Measurements from ENCODE around the gene SLC36A1. TPM values are rescaled to one million over a fixed set of nuclear protein-coding genes. Genes with fewer than 3 reads are reported as not detected.

SLC36A1 gene
- total and polyA plus RNA-seq, 2 donors (not counting 3 experiments of a cell fraction or from before 2014, with no cell fraction given), result 11.8 to 14.5 TPM

- no TSS peak for BruUV-seq (replicated peaks)
- Histone ChIP-seq H3K27ac (ENCODE audit: insufficient read depth, low read depth, low read length) (no peak overlapping the region), H2AFZ (ENCODE audit: low read depth, low read length) (no peak overlapping the region), H3K27me3 (ENCODE audit: control insufficient read depth in 2 of 2, insufficient read depth in 2 of 2, low read length in 2 of 2) (no peaks in the 10 kb centered on the region), H3K4me3 (replicated peaks in 1 of 3; ENCODE audit: insufficient read depth in 1 of 3, low read depth in 1 of 3, low read length in 3 of 3) (no peak overlapping the region), H3K9me3 (replicated peaks; ENCODE audit: control insufficient read depth, insufficient read depth, low read length) (no peaks in the 10 kb centered on the region), H3K9ac (replicated peaks; ENCODE audit: extremely low read depth, insufficient read depth, low read length) (no peak overlapping the region), H3K79me2 (ENCODE audit: control insufficient read depth, insufficient read depth, low read length) (no peaks in the 10 kb centered on the region), H3K9me1 (replicated peaks; ENCODE audit: control insufficient read depth, extremely low read depth, insufficient read depth, low read length) (no peaks in the 10 kb centered on the region), H3K36me3 (ENCODE audit: control insufficient read depth in 2 of 2, extremely low read depth in 1 of 2, insufficient read depth in 2 of 2, low read length in 2 of 2) (no peaks in the 10 kb centered on the region), H3K4me1 (ENCODE audit: control insufficient read depth, extremely low read depth, insufficient read depth, low read length) (peaks cover 4% of the 10 kb centered on the region), H3K4me2 (ENCODE audit: insufficient read depth, low read length) (no peak overlapping the region), H4K20me1 (replicated peaks; ENCODE audit: control insufficient read depth, extremely low read depth, insufficient read depth, low read length) (no peaks in the 10 kb centered on the region)
- intact Hi-C loops (cut with micrococcal nuclease) (no loop called here), dilution Hi-C loops (cut with MboI; ENCODE audit: extremely low pct_ligation_motif_present, low sequenced_read_pairs) (no loop called here)
- ChIA-PET POLR2A (no interaction called here), CTCF (interaction anchor here (0.7 to 1.6 kb wide), 3 partner anchors 9 to 125 kb away, joined by 3 to 5 read pairs (median 3); no protein-coding TSS in a partner anchor)
- FAIRE-seq, result no peak
- TF ChIP-seq POLR2AphosphoS5 (IDR thresholded peaks at IDR 0.05; ENCODE audit: insufficient read depth, low read depth, low read length) (no peak), MYC (IDR thresholded peaks at IDR 0.05; ENCODE audit: low read depth, low read length) (no peak), MAX (IDR thresholded peaks at IDR 0.05; ENCODE audit: insufficient read depth, insufficient read length) (no peak), EZH2 (IDR thresholded peaks at IDR 0.05; ENCODE audit: borderline replicate concordance, low read depth, low read length, severe bottlenecking) (no peak), JUN (IDR thresholded peaks at IDR 0.05; ENCODE audit: borderline replicate concordance, insufficient read depth, insufficient read length, low read depth) (no peak), POLR2A (IDR thresholded peaks at IDR 0.05; ENCODE audit: low read depth, low read length) (no peak), GATA2 (IDR thresholded peaks at IDR 0.05; ENCODE audit: insufficient read depth, insufficient read length, low read depth, low read length) (no peak)
- no peak for DNase-seq (ENCODE audit: low read depth, low spot score)
Observed at GRCh38 chr5:151454889-151455288, 7.5 kb downstream of the SLC36A1 start.

GRCh38 chr5:151456321-151456940 lies 9.0 kb downstream of the SLC36A1 start:
- FAIRE-seq (no peak), DNase-seq (ENCODE audit: low read depth, low spot score) (no peak)
- Histone ChIP-seq H2AFZ (ENCODE audit: low read depth, low read length) (no peak overlapping the region), H3K9ac (replicated peaks; ENCODE audit: extremely low read depth, insufficient read depth, low read length) (no peak overlapping the region), H3K27ac (ENCODE audit: insufficient read depth, low read depth, low read length) (no peak overlapping the region), H3K4me3 (replicated peaks in 1 of 3; ENCODE audit: insufficient read depth in 1 of 3, low read depth in 1 of 3, low read length in 3 of 3) (no peak overlapping the region), H3K9me3 (replicated peaks; ENCODE audit: control insufficient read depth, insufficient read depth, low read length) (no peaks in the 10 kb centered on the region), H3K36me3 (ENCODE audit: control insufficient read depth in 2 of 2, extremely low read depth in 1 of 2, insufficient read depth in 2 of 2, low read length in 2 of 2) (no peaks in the 10 kb centered on the region), H3K79me2 (ENCODE audit: control insufficient read depth, insufficient read depth, low read length) (no peaks in the 10 kb centered on the region), H3K4me1 (ENCODE audit: control insufficient read depth, extremely low read depth, insufficient read depth, low read length) (peaks cover 4% of the 10 kb centered on the region), H3K4me2 (ENCODE audit: insufficient read depth, low read length) (no peak overlapping the region), H3K27me3 (ENCODE audit: control insufficient read depth in 2 of 2, insufficient read depth in 2 of 2, low read length in 2 of 2) (no peaks in the 10 kb centered on the region), H4K20me1 (replicated peaks; ENCODE audit: control insufficient read depth, extremely low read depth, insufficient read depth, low read length) (no peaks in the 10 kb centered on the region), H3K9me1 (replicated peaks; ENCODE audit: control insufficient read depth, extremely low read depth, insufficient read depth, low read length) (no peaks in the 10 kb centered on the region)
- TF ChIP-seq MYC (IDR thresholded peaks at IDR 0.05; ENCODE audit: low read depth, low read length) (no peak), POLR2AphosphoS5 (IDR thresholded peaks at IDR 0.05; ENCODE audit: insufficient read depth, low read depth, low read length) (no peak)
- no TSS peak for BruUV-seq (replicated peaks)
- intact Hi-C loops (cut with micrococcal nuclease) (no loop called here), dilution Hi-C loops (cut with MboI; ENCODE audit: extremely low pct_ligation_motif_present, low sequenced_read_pairs) (no loop called here)
- POLR2A ChIA-PET, result no interaction called here
- CTCF ChIA-PET, result interaction anchor here (6.0 kb wide), 1 partner anchor 8 kb away, joined by 49 read pairs; the partner anchor contains the start of gene SLC36A1

All from endothelial cell of umbilical vein (primary cell).